ENCODE results near the gene ZBTB7C.

The ZBTB7C gene

GRCh38 chr18:48084858-48085257, 324.3 kb downstream of the ZBTB7C start:
- H3K27ac ChIP-seq = no peak overlapping the region
- H3K9me3 ChIP-seq = no peaks in the 10 kb centered on the region
- TF ChIP-seq, protein P1, sequence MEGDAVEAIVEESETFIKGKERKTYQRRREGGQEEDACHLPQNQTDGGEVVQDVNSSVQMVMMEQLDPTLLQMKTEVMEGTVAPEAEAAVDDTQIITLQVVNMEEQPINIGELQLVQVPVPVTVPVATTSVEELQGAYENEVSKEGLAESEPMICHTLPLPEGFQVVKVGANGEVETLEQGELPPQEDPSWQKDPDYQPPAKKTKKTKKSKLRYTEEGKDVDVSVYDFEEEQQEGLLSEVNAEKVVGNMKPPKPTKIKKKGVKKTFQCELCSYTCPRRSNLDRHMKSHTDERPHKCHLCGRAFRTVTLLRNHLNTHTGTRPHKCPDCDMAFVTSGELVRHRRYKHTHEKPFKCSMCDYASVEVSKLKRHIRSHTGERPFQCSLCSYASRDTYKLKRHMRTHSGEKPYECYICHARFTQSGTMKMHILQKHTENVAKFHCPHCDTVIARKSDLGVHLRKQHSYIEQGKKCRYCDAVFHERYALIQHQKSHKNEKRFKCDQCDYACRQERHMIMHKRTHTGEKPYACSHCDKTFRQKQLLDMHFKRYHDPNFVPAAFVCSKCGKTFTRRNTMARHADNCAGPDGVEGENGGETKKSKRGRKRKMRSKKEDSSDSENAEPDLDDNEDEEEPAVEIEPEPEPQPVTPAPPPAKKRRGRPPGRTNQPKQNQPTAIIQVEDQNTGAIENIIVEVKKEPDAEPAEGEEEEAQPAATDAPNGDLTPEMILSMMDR (IDR thresholded peaks at IDR 0.05) = no peak
- no peaks in the 10 kb centered on the region for H3K27me3 ChIP-seq
- H3K36me3 ChIP-seq = no peaks in the 10 kb centered on the region
- H3K4me3 ChIP-seq (ENCODE audit: low read depth in 1 of 2, low read length in 1 of 2) = no peak overlapping the region
- H3K4me1 ChIP-seq (ENCODE audit: control insufficient read depth in 1 of 2, insufficient read depth in 1 of 2, low read depth in 1 of 2, low read length in 1 of 2) = no peaks in the 10 kb centered on the region

DNA sequence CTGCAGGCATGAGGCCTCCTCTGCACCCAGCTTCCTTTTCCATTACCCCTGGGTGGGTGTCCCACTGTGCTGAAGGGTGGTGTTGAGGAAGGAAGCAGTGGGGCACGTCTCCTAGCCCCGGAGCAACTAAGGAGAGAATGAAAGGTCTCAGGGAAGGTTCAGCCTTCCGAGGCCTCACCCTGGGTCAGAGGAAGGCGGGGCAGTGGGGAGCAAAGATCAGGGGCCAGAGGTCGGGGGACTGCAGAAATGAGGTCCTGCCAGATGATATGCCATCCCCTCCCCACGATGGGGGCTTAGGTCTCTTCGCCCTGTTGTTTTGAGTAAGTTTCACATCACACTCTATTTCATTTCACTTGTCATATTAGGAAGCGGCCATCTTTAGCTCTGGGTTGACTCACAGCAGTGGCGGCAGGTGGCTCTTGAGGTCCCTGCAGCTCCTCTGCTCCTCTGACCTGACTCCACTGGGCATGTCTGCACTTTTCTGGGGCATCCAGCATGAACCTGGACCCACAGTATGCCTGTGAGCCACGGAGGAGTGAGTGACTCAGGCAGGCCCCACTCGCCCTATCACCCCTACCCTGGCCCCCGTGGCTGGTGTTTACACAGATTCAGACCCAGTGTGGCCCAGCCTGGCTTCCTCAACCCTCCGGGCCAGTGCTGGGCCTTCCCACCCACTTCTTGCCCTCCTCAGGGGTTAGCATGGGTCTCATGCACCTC, 325.0 kb downstream of the ZBTB7C start:
- Histone ChIP-seq H3K4me1 (ENCODE audit: control insufficient read depth in 1 of 2, insufficient read depth in 1 of 2, low read depth in 1 of 2, low read length in 1 of 2) (no peaks in the 10 kb centered on the region), H3K27me3 (no peaks in the 10 kb centered on the region), H3K27ac (no peak overlapping the region), H3K9me3 (no peaks in the 10 kb centered on the region), H3K36me3 (no peaks in the 10 kb centered on the region), H3K4me3 (ENCODE audit: low read depth in 1 of 2, low read length in 1 of 2) (no peak overlapping the region)
- TF ChIP-seq, protein P1 (IDR thresholded peaks at IDR 0.05) = no peak

DNA sequence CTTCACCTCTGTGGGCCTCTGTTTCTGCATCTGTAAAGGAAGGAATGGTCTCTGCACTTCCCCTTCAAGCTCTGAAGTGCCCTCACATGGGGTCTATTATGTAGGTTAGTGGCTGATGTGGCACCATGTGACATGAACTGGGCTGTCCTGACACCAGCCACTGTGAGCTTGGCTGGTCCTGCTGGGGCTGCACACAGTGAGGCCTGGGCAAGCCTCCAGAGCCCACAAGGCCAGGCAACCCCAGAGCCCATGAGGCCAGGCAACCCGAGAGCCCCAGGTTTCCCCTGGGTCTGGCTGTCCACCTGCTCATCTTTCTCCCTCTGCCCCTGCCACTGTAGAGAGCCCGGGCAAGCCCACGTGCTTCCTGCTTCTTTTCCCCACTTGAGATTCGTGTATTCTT, 328.6 kb downstream of the ZBTB7C start:
- Histone ChIP-seq H3K27ac (no peak overlapping the region), H3K27me3 (peaks cover 12% of the 10 kb centered on the region), H3K4me1 (ENCODE audit: control insufficient read depth in 1 of 2, insufficient read depth in 1 of 2, low read depth in 1 of 2, low read length in 1 of 2) (no peaks in the 10 kb centered on the region), H3K36me3 (no peaks in the 10 kb centered on the region), H3K4me3 (ENCODE audit: low read depth in 1 of 2, low read length in 1 of 2) (no peak overlapping the region), H3K9me3 (no peaks in the 10 kb centered on the region)
- TF ChIP-seq, protein P1 (IDR thresholded peaks at IDR 0.05) = no peak

GRCh38 chr18:48079885-48080284, 329.3 kb downstream of the ZBTB7C start:
- Histone ChIP-seq H3K36me3 (no peaks in the 10 kb centered on the region), H3K9me3 (no peaks in the 10 kb centered on the region), H3K27me3 (peaks cover 14% of the 10 kb centered on the region), H3K27ac (no peak overlapping the region), H3K4me3 (ENCODE audit: low read depth in 1 of 2, low read length in 1 of 2) (no peak overlapping the region), H3K4me1 (ENCODE audit: control insufficient read depth in 1 of 2, insufficient read depth in 1 of 2, low read depth in 1 of 2, low read length in 1 of 2) (no peaks in the 10 kb centered on the region)
- TF ChIP-seq, protein P1 (IDR thresholded peaks at IDR 0.05) = no peak

- H3K9me3 ChIP-seq = no peaks in the 10 kb centered on the region
- TF ChIP-seq, protein P1 (IDR thresholded peaks at IDR 0.05) = no peak
- H3K27ac ChIP-seq = no peak overlapping the region
- H3K27me3 ChIP-seq = peaks cover 14% of the 10 kb centered on the region
- no peak overlapping the region for H3K4me3 ChIP-seq (ENCODE audit: low read depth in 1 of 2, low read length in 1 of 2)
- H3K4me1 ChIP-seq (ENCODE audit: control insufficient read depth in 1 of 2, insufficient read depth in 1 of 2, low read depth in 1 of 2, low read length in 1 of 2) = no peaks in the 10 kb centered on the region
- no peaks in the 10 kb centered on the region for H3K36me3 ChIP-seq
Observed at GRCh38 chr18:48078448-48078847, 330.7 kb downstream of the ZBTB7C start.

All from neutrophil (primary cell).